AG04450 (cell line): Measurements from ENCODE around the gene CTH. TPM values are rescaled to one million over a fixed set of nuclear protein-coding genes. Genes with fewer than 3 reads are reported as not detected.

ENCODE experiments used
- CTCF ChIA-PET: fragments of 300-600, 350-600 bp; formaldehyde crosslinking; extraction: SDS; loops from one replicate; lab custom pipeline; 2022; ENCODE audit warnings: antibody characterized with exemption, inconsistent platforms; lab: Charles Lee
- POLR2A ChIA-PET: fragments of 350-600 bp; formaldehyde crosslinking; extraction: SDS; loops from one replicate; lab custom pipeline; 2021; ENCODE audit warnings: antibody characterized with exemption, inconsistent platforms; lab: Yijun Ruan, JAX
- DNase-seq: peaks from one replicate; pipeline ENCODE4 v3.0.0-alpha.2; 2011; ENCODE audit warnings: low read depth, low spot score
- H3K27ac ChIP-seq: one replicate; pipeline ENCODE4 v1.5.1; 2012; ENCODE audit warnings: low read depth, low read length, control low read depth
- H3K27me3 ChIP-seq: one replicate; pipeline ENCODE4 v1.6.0; 2012; ENCODE audit warnings: low read length; ENCODE audit not compliant: control insufficient read depth, insufficient read depth
- H3K4me3 ChIP-seq: 2 replicates; pipeline ENCODE4 v1.5.1; 2011; ENCODE audit warnings: mild to moderate bottlenecking, low read depth, low read length, control low read depth
- H3K9me3 ChIP-seq: 2 replicates; pipeline ENCODE4 v1.5.1; 2012; ENCODE audit warnings: low read length; ENCODE audit not compliant: control insufficient read depth, insufficient read depth
- polyA plus RNA-seq: library from polyadenylated mRNA; depleted of rRNA; stranded (reverse); fragments of >200 nt; gene quantifications from 2 replicates; pipeline ENCODE4 v1.2.3, GENCODE V29; 2011
- TF ChIP-seq, protein P1 (sequence below): IDR thresholded peaks from 2 replicates; pipeline ENCODE4 v1.5.1; 2011; ENCODE audit warnings: low read depth, low read length, control low read depth, inconsistent platforms

CTH gene
- polyA plus RNA-seq, 1 experiment: 9.6 TPM

DNA sequence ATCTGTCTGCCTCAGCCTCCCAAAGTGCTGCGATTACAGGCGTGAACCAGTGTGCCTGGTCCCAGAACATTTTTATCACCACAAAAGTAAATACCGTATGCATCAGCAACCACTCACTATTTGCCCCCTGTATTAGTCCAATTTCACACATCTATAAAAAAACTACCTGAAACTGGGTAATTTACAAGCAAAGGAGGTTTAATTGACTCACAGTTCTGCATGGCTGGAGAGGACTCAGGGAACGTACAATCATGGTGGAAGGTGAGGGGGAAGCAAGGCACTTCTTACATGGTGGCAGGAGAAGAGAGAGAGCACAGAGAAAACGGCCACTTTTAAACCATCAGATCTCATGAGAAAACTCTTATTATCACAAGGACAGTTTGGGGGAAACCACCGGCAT lies 25.6 kb upstream of the CTH start:
- ChIA-PET CTCF (no interaction called here), POLR2A (no interaction called here)
- Histone ChIP-seq H3K4me3 (no peak overlapping the region), H3K27ac (no peak overlapping the region), H3K9me3 (no peaks in the 10 kb centered on the region), H3K27me3 (no peaks in the 10 kb centered on the region)
- no peak for DNase-seq
- TF ChIP-seq, protein P1, sequence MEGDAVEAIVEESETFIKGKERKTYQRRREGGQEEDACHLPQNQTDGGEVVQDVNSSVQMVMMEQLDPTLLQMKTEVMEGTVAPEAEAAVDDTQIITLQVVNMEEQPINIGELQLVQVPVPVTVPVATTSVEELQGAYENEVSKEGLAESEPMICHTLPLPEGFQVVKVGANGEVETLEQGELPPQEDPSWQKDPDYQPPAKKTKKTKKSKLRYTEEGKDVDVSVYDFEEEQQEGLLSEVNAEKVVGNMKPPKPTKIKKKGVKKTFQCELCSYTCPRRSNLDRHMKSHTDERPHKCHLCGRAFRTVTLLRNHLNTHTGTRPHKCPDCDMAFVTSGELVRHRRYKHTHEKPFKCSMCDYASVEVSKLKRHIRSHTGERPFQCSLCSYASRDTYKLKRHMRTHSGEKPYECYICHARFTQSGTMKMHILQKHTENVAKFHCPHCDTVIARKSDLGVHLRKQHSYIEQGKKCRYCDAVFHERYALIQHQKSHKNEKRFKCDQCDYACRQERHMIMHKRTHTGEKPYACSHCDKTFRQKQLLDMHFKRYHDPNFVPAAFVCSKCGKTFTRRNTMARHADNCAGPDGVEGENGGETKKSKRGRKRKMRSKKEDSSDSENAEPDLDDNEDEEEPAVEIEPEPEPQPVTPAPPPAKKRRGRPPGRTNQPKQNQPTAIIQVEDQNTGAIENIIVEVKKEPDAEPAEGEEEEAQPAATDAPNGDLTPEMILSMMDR: no peak

DNA sequence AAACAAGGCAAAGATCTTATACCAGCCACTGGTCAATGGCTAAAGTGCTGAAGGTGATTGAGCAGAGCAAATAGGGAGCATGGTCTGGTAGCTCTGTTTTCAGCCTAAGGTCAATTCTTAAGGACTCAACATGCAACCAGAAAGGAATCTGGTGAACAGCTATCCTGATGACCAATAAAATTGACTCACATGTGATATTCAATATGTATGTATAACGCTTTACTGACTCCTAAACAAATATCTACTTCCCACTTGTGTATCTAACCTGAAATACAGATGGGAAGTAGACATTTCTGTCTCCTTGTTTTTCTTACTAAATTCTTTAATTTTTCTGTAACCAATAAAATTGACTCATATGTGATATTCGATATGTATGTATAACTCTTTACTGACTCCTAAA lies 24.9 kb upstream of the CTH start:
- H3K27me3 ChIP-seq: no peaks in the 10 kb centered on the region

DNA sequence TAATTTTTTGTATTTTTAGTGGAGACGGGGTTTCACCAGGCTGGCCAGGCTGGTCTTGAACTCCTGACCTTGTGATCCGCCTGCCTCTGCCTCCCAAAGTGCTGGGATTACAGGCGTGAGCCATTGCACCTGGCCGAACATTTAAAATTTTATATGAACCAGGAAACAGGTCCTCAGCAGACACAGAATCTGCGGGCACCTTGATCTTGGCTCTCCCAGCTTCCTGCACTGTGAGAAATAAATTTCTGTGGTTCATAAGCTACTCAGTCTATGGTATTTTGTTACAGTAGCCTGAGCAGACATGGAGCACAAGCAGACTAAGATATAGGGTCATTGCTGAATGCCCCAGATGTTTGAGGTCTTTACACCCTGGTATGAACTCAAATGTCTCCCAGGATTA lies 23.6 kb upstream of the CTH start:
- H3K9me3 ChIP-seq: no peaks in the 10 kb centered on the region
- DNase-seq: no peak
- ChIA-PET POLR2A (no interaction called here), CTCF (no interaction called here)
- TF ChIP-seq, protein P1: no peak
- H3K4me3 ChIP-seq: no peak overlapping the region
- no peaks in the 10 kb centered on the region for H3K27me3 ChIP-seq
- no peak overlapping the region for H3K27ac ChIP-seq

More for the DNA sequence above, 24.9 kb upstream of the CTH start:
- no peak for DNase-seq
- TF ChIP-seq, protein P1: no peak
- Histone ChIP-seq H3K9me3 (no peaks in the 10 kb centered on the region), H3K4me3 (no peak overlapping the region), H3K27ac (no peak overlapping the region)
- ChIA-PET POLR2A (no interaction called here), CTCF (no interaction called here)

DNA sequence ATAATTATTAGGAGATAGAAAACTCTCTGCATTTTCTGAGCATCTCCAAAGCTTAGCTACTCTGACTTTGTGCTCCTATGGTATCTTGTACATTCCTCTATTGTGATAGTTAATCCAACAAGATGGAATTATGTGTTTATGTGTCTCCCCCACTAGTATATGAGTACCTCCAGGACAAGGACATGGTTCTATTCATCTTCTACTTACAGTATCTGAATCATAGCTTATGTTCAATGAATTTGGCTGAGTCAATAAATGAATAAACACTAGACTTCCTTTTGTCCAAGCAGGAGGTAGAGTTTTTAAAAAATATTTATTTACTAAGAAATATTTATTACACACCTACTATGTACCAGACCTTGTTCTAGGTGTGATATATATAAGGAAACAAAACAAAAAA lies 18.4 kb upstream of the CTH start:
- Histone ChIP-seq H3K27ac (no peak overlapping the region), H3K4me3 (no peak overlapping the region), H3K27me3 (no peaks in the 10 kb centered on the region), H3K9me3 (no peaks in the 10 kb centered on the region)
- TF ChIP-seq, protein P1: no peak
- ChIA-PET CTCF (no interaction called here), POLR2A (no interaction called here)
- no peak for DNase-seq

DNA sequence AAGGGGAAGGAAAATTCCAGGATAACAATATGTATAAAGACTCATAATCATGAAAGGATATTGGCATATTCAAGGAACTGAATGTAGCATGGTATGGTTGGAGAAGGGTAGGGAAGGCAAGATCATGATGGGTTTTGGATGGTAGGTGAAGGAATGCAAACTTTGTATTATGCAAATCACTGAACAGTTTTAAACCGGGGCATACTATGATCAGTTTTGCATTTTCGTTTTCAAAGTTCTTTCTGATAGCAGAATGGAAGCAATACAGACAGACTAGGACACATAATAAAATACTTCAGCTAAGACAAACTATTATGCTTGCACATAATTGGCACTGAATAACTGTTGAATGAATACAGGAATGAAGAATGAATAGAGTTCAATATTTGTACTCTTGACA lies 14.5 kb upstream of the CTH start:
- Histone ChIP-seq H3K27ac (no peak overlapping the region), H3K27me3 (no peaks in the 10 kb centered on the region), H3K9me3 (no peaks in the 10 kb centered on the region), H3K4me3 (no peak overlapping the region)
- TF ChIP-seq, protein P1: no peak
- ChIA-PET POLR2A (no interaction called here), CTCF (no interaction called here)
- no peak for DNase-seq
